ENCODE results near the gene LZTS3. TPM values are rescaled to one million over a fixed set of nuclear protein-coding genes. Genes with fewer than 3 reads are reported as not detected.
"Not testable (repeated sequence)": the region's sequence is repeated elsewhere in the genome, so short reads cannot be mapped to it uniquely, and the experiment has no call there.

LZTS3 gene
- total and polyA plus RNA-seq, 2 of the 13 experiments (the other 11 are each of a cell fraction or from before 2014, with no cell fraction given): 10.1 to 31.3 TPM

DNA sequence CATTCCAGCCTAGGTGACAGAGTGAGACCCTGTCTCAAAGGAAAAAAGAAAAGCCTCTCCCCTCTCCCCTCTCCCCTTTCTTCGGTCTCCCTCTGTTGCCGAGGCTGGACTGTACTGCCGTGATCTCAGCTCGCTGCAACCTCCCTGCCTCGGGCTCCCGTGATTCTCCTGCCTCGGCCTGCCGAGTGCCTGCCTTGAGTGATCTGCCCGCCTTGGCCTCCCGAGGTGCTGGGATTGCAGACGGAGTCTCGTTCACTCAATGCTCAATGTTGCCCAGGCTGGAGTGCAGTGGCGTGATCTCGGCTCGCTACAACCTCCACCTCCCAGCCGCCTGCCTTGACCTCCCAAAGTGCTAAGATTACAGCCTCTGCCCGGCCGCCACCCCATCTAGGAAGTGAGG lies 49.2 kb downstream of the LZTS3 start:
- POLR2A ChIA-PET: interaction anchor here (0.9 to 4.5 kb wide), 4 partner anchors 18 to 60 kb away, joined by 3 to 22 read pairs (median 3); partner anchors contain the start of genes FASTKD5 and UBOX5

More for the DNA sequence above, 49.2 kb downstream of the LZTS3 start:
- peaks cover 7 to 20% of the 10 kb centered on the region in 2 experiments for H3K36me3 ChIP-seq (replicated peaks in 1 of 2; ENCODE audit: control insufficient read depth in 1 of 2, insufficient read depth in 2 of 2, low read length in 2 of 2)
- peak overlapping the region; percentile 63 for H3K27ac ChIP-seq (ENCODE audit: extremely low read length, insufficient read depth, low read length)
- H3K4me3 ChIP-seq (replicated peaks in 1 of 3; ENCODE audit: insufficient read depth in 1 of 3, low read depth in 2 of 3, low read length in 3 of 3); H3K27me3 ChIP-seq (ENCODE audit: control insufficient read depth in 1 of 2, insufficient read depth in 2 of 2, low read length in 2 of 2); H3K4me2 ChIP-seq (ENCODE audit: low read depth, low read length); H4K20me1 ChIP-seq (ENCODE audit: insufficient read depth, low read length); DNase-seq (ENCODE audit: low spot score); H3K79me2 ChIP-seq (ENCODE audit: insufficient read depth, low read length); FAIRE-seq; intact Hi-C loops (cut with micrococcal nuclease; ENCODE audit: unreplicated experiment); H2AFZ ChIP-seq (ENCODE audit: low read length); BruUV-seq (replicated peaks); in situ Hi-C loops (cut with HindIII; ENCODE audit: extremely low pct_ligation_motif_present, low pct_unique_long_range_greater_than_20kb); CTCF ChIA-PET (ENCODE audit: low intra/inter-chr PET ratio, low total read pairs); ATAC-seq; H3K9ac ChIP-seq (ENCODE audit: insufficient read depth, low read depth, low read length); H3K9me3 ChIP-seq (ENCODE audit: low read length): not testable (repeated sequence)
- peaks cover 55% of the 10 kb centered on the region for H3K4me1 ChIP-seq (ENCODE audit: insufficient read depth, low read length)
- TF ChIP-seq, protein P1, sequence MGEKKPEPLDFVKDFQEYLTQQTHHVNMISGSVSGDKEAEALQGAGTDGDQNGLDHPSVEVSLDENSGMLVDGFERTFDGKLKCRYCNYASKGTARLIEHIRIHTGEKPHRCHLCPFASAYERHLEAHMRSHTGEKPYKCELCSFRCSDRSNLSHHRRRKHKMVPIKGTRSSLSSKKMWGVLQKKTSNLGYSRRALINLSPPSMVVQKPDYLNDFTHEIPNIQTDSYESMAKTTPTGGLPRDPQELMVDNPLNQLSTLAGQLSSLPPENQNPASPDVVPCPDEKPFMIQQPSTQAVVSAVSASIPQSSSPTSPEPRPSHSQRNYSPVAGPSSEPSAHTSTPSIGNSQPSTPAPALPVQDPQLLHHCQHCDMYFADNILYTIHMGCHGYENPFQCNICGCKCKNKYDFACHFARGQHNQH (CRISPR knock-in tag; IDR thresholded peaks at IDR 0.05): 0 out of 2 replicates have a peak, but pooled peaks have one; percentile 6
- TF ChIP-seq, protein P2, sequence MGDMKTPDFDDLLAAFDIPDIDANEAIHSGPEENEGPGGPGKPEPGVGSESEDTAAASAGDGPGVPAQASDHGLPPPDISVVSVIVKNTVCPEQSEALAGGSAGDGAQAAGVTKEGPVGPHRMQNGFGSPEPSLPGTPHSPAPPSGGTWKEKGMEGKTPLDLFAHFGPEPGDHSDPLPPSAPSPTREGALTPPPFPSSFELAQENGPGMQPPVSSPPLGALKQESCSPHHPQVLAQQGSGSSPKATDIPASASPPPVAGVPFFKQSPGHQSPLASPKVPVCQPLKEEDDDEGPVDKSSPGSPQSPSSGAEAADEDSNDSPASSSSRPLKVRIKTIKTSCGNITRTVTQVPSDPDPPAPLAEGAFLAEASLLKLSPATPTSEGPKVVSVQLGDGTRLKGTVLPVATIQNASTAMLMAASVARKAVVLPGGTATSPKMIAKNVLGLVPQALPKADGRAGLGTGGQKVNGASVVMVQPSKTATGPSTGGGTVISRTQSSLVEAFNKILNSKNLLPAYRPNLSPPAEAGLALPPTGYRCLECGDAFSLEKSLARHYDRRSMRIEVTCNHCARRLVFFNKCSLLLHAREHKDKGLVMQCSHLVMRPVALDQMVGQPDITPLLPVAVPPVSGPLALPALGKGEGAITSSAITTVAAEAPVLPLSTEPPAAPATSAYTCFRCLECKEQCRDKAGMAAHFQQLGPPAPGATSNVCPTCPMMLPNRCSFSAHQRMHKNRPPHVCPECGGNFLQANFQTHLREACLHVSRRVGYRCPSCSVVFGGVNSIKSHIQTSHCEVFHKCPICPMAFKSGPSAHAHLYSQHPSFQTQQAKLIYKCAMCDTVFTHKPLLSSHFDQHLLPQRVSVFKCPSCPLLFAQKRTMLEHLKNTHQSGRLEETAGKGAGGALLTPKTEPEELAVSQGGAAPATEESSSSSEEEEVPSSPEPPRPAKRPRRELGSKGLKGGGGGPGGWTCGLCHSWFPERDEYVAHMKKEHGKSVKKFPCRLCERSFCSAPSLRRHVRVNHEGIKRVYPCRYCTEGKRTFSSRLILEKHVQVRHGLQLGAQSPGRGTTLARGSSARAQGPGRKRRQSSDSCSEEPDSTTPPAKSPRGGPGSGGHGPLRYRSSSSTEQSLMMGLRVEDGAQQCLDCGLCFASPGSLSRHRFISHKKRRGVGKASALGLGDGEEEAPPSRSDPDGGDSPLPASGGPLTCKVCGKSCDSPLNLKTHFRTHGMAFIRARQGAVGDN (CRISPR knock-in tag; IDR thresholded peaks at IDR 0.05): peak; percentile 55
- peak; percentile 76; the same call in 1 of the 2 replicates for TF ChIP-seq ZBTB38 (CRISPR knock-in tag; IDR thresholded peaks at IDR 0.05)
- TF ChIP-seq SPEN (CRISPR knock-in tag; IDR thresholded peaks at IDR 0.05; ENCODE audit: low read depth): 0 out of 2 replicates have a peak, but pooled peaks have one; percentile 37
- TF ChIP-seq DNMT1 (CRISPR knock-in tag; IDR thresholded peaks at IDR 0.05): 0 out of 2 replicates have a peak, but pooled peaks have one; percentile 48
- peak; percentile 88 for TF ChIP-seq TEAD3 (CRISPR knock-in tag; optimal IDR thresholded peaks at IDR 0.05; ENCODE audit: borderline replicate concordance)
- TF ChIP-seq, protein P3, sequence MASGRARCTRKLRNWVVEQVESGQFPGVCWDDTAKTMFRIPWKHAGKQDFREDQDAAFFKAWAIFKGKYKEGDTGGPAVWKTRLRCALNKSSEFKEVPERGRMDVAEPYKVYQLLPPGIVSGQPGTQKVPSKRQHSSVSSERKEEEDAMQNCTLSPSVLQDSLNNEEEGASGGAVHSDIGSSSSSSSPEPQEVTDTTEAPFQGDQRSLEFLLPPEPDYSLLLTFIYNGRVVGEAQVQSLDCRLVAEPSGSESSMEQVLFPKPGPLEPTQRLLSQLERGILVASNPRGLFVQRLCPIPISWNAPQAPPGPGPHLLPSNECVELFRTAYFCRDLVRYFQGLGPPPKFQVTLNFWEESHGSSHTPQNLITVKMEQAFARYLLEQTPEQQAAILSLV (CRISPR knock-in tag; IDR thresholded peaks at IDR 0.05; ENCODE audit: borderline replicate concordance): 0 out of 2 replicates have a peak, but pooled peaks have one; percentile 43
- TF ChIP-seq, protein P4, sequence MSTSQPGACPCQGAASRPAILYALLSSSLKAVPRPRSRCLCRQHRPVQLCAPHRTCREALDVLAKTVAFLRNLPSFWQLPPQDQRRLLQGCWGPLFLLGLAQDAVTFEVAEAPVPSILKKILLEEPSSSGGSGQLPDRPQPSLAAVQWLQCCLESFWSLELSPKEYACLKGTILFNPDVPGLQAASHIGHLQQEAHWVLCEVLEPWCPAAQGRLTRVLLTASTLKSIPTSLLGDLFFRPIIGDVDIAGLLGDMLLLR (CRISPR knock-in tag; IDR thresholded peaks at IDR 0.05): 0 out of 2 replicates have a peak, but pooled peaks have one; percentile 16
- 0 out of 2 replicates have a peak, but pooled peaks have one; percentile 28 for TF ChIP-seq AKAP8 (CRISPR knock-in tag; IDR thresholded peaks at IDR 0.05)
- 0 out of 2 replicates have a peak, but pooled peaks have one; percentile 28 for TF ChIP-seq POGZ (CRISPR knock-in tag; IDR thresholded peaks at IDR 0.05)
- peak; percentile 64; the same call in 1 of the 2 replicates for TF ChIP-seq ZNF225 (CRISPR knock-in tag; IDR thresholded peaks at IDR 0.05)
- TF ChIP-seq ZNF747 (CRISPR knock-in tag; IDR thresholded peaks at IDR 0.05; ENCODE audit: borderline replicate concordance): 0 out of 2 replicates have a peak, but pooled peaks have one; percentile 32
- peak; percentile 33; the same call in 1 of the 2 replicates for TF ChIP-seq TBX2 (CRISPR knock-in tag; IDR thresholded peaks at IDR 0.05; ENCODE audit: borderline replicate concordance)
- 0 out of 2 replicates have a peak, but pooled peaks have one; percentile 0 for TF ChIP-seq HNF4A (CRISPR knock-in tag; IDR thresholded peaks at IDR 0.05)
- TF ChIP-seq HIVEP1 (CRISPR knock-in tag; IDR thresholded peaks at IDR 0.05): 0 out of 2 replicates have a peak, but pooled peaks have one; percentile 45
- peak; percentile 37; the same call in 1 of the 2 replicates for TF ChIP-seq KDM5B (CRISPR knock-in tag; IDR thresholded peaks at IDR 0.05; ENCODE audit: borderline replicate concordance)
- WGBS (ENCODE audit: low lambda C conversion rate): 97% methylated on average over 18 of the region's 18 CpGs
